ENCODE data around the gene TBXA2R.

GRCh38 chr19:3642987-3643673 lies 36.5 kb upstream of the TBXA2R start:
- no peak for TF ChIP-seq EZH2 (IDR thresholded peaks at IDR 0.05; ENCODE audit: insufficient read depth, poor library complexity, severe bottlenecking)
- TF ChIP-seq EZH2phosphoT487 (IDR thresholded peaks at IDR 0.05; ENCODE audit: insufficient read depth, low read depth), result no peak
